Skeletal muscle cell (primary cell): ENCODE results near the gene KCNQ1OT1.

Experiments
- DNase-seq: peaks from one replicate; pipeline ENCODE4 v3.0.0-alpha.2; 2010; ENCODE audit warnings: low read depth
- H3K4me3 ChIP-seq: 2 replicates; pipeline ENCODE4 v1.5.1; 2011; ENCODE audit warnings: low read depth, mild to moderate bottlenecking, control low read depth, low read length, moderate library complexity

KCNQ1OT1 gene

DNA sequence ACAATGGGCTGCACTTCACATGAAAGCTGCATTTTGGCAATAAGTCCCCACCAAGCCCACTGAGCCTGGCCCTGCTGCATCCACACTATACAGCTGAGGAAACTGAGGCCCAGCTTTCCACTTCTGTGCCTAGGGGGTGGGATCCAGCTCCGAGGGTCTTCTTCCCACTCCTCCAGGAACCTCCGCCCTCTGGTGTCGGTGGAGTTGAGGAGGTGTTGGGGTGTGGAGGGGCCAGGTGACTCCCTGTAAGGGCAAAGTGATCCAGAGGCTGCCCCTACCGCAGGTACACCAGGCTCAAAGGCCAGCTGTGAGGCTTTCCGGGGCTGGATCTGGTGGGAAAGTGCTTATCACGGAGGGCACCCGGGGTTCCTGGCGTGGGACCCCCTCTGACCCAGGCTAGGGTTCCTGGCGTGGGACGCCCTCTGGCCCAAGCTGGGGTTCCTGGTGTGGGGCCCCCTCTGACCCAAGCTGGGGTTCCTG lies 130.0 kb downstream of the KCNQ1OT1 start:
- no peak overlapping the region for H3K4me3 ChIP-seq
- no peak for DNase-seq

DNA sequence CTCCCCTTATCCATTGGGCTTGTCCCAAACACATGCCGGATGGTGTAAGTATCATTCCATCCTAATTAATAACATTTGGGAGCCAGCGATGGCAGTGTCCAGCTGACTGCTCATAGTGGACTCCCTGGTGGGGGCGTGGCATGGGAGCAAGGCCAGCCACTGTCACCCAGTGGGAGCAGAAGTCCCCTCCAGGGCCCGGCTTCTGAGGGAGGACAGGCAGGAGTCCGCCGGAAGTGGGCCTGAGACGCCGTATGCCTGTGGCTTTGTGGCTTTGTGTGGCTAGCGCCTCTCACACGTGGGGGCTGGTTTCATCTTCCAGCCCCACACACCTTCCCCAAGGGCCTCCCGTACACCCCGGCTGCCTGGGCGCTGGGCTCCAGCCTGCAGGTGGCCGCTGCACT lies 130.5 kb downstream of the KCNQ1OT1 start:
- DNase-seq: no peak
- no peak overlapping the region for H3K4me3 ChIP-seq

DNA sequence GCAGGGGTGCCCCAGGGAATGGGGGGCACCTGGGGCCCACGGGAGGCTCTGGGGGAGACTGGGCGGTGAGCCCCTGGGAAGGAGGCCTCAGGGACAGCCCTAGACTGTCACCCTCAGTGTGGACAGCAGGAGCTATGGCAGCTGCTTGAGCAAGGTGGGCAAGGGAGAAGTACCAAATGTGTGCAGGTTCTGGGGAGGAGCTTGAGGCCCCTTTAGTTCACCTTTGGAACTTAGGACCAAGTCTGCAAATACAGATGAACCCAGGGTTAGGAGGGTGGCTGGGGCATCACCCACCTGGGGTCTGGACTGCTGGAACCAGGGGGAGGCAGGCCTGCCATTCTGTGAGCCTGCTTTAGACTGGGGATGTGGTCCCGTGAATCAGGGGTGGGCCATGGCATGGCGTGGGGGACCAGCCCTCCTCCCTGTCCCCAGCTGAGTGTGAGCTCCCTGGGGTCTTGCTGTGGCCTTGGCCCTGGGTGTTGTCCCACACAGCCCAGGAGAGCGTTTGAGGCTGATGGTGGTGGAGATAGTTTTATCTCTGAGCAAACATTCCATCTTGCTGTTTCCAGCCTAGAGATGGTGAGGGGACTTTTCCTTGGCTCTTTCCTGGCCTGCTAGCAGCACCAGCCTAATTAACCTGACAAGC lies 132.6 kb downstream of the KCNQ1OT1 start:
- no peak for DNase-seq

DNA sequence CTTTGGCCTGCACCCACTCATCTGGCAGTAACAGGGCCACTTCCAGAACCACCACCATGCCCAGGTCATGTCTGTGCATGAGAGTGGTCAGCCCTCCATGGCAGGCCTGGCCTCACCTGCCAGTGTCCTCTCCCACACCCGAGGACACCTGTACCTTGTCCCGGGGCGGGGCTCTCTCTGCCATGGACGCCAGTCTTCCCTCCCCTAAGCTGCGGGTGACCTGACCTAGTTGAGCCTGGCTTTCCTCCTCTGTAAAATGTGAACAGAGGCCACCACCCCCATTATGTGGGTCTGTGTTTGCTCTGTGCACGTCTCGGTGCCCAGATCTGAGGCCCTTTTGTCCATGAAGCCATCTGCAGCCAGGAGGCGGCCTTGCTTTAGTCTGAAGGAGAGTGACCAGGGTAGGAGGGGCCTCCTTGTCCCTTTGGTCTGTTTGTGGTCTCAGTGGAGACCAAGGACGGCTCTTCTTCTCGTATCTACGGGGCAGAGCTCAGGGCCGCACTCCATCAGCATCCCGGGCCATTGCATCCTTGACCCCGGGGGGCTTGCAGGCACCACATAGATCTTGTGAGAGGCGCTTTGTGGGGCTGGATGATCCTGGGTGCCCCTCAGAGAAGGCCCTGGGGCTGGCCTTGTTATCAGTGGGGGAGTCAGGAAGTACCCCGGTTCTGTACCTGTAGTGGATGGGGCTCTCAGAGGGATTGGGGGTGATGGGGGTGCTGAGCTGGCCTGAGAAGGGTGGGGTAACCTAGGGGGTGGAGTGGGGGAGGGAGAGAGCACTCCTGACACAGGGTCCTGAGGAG lies 133.4 kb downstream of the KCNQ1OT1 start:
- no peak overlapping the region for H3K4me3 ChIP-seq
- no peak for DNase-seq

More for the DNA sequence above, 132.6 kb downstream of the KCNQ1OT1 start:
- no peak overlapping the region for H3K4me3 ChIP-seq

DNA sequence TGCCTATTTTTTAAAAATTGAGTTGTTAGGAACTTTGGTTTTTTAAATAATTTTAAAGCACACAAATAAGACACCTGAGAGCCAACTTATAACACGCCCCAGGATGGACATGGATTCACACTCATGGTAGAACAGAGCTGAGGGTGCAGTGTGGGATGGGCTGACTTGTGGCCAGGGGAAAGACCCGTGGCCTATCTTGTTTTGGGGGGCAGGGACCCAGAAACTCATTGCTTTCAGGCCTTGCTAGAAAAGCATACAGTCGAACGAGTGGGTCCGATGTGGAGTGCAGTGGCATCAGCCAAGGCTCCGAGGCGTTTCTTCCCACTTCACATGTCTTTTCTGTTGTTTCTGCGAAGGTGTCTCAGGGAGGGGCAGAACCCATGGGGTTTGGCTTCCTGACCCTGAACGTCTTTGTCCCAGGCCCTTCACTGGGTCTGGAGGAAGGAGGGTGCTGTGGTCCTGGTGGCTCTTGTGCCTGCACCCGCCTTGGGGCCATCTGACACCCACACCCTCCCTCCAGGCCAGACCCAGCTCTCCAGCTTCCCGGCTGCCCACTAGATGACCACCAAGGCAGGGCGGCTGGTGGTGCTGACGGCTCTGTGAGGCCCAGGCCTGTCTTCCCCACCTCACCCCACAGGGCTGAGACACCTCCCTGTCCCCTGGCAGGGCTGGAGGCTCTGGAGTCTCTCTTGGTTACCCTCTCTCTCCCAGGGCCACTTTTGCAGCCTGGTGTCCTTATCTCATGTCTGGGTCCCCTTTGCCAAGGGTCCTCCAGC lies 134.2 kb downstream of the KCNQ1OT1 start:
- DNase-seq: no peak
- H3K4me3 ChIP-seq: no peak overlapping the region

DNA sequence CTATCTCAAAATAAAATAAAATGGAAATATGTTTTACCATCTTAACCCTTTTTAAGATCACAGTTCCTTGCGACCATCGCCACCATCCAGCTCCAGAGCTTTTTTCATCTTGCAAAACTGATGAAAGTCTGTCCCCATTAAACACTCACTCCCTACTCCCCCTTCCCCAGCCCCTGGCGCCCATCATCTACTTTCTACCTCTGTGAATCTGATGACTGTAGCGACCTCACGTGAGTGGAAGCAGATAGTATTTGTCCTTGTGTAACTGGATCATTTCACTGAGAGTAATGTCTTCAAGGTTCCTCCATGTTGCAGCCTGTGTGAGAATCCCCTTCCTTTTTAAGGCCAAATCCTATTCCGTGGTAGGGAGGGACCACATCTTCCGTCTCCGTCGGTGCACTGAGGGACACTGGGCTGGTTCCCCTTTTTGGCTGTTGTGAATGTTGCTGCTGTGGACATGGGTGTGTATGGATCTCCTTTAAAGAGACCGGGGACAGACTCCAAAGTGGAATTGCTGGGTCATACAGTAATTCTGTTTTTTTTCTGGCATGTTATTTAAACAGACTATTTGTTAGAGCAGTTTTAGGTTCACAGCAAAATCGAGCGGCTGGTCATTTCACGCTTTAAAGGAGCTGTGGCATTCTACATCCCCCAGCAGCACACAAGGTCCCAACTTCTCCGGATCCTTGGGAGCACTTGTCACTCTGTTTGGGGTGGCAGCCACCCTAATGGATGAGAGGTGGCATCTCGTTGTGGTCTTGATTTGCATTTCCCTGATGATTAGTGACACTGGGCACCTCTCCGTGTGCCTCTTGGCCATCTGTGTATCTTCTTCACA lies 135.0 kb downstream of the KCNQ1OT1 start:
- no peak for DNase-seq
- H3K4me3 ChIP-seq: no peak overlapping the region

DNA sequence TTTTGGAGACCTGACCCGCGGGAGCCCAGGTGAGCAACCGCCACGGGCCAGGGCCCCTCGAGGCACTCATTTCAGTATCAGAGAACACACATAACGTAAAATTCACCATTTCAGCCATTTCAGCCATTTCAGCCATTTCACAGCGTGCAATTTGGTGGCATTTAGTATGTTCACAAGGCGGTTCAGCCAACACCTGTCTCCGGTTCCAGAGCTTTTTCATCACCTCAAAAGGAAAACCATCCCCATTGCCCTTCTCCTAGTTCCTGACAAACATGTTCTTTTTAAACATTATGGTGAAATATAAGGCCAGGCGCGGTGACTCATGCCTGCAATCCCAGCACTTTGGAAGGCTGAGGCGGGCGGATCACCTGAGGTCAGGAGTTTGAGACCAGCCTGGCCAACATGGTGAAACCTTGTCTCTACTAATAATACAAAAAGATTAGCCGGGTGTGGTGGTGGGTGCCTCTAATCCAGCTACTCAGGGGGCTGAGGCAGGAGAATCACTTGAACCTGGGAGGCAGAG lies 135.7 kb downstream of the KCNQ1OT1 start:
- H3K4me3 ChIP-seq: no peak overlapping the region
- DNase-seq: no peak

DNA sequence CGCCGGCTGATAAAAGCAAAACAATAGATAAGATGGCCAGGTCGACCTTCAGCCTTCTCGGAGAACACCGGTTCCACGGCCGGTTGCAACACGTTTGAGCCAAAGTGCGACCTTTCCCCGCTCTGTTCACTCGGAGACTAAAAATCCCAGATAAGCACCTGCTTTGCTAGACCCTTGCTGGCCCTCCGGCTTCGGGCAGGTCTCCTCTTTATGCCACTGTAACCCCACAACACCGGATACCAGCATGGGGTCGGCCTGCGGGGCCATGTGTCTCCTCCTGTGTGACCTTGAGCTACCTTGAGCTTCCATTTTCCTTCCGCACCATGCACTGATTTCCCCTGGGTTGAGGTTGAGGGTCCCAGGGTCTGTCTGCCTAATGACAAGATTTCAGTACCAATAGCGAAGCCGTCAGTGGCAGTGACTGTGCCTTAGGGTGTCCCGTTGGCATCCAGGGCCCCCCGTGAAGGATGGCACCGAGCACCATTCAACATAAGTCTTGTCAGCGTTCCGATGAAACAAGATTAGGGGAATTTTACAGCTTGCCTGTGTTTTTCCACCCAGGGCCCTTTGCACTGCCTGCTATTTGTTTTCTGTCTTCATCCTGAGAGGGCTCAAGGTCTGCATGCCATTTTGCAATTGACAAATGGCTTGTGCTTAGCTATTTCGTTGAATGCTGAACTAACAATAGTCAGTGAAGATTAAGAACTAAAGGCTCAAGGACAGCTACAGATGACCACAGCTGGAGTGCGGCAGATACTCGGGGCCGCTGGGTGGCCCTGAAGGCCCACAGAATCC lies 136.4 kb downstream of the KCNQ1OT1 start:
- H3K4me3 ChIP-seq: no peak overlapping the region
- DNase-seq: no peak

DNA sequence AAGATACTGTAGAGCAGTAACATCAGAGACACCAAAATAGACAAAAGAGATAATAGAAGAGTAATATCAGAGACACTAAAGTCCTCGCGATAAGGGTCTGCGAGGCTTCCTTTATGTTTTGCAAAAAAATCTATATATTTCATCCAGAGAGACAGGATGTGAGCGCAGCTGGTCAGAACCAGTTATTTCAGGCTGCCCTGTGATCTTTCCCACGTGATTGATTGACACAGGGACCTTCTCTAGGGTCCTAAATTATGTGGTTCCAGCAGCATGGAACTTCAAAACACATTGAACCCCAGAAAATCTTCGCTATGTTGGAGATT lies 136.9 kb downstream of the KCNQ1OT1 start:
- no peak for DNase-seq
- no peak overlapping the region for H3K4me3 ChIP-seq

DNA sequence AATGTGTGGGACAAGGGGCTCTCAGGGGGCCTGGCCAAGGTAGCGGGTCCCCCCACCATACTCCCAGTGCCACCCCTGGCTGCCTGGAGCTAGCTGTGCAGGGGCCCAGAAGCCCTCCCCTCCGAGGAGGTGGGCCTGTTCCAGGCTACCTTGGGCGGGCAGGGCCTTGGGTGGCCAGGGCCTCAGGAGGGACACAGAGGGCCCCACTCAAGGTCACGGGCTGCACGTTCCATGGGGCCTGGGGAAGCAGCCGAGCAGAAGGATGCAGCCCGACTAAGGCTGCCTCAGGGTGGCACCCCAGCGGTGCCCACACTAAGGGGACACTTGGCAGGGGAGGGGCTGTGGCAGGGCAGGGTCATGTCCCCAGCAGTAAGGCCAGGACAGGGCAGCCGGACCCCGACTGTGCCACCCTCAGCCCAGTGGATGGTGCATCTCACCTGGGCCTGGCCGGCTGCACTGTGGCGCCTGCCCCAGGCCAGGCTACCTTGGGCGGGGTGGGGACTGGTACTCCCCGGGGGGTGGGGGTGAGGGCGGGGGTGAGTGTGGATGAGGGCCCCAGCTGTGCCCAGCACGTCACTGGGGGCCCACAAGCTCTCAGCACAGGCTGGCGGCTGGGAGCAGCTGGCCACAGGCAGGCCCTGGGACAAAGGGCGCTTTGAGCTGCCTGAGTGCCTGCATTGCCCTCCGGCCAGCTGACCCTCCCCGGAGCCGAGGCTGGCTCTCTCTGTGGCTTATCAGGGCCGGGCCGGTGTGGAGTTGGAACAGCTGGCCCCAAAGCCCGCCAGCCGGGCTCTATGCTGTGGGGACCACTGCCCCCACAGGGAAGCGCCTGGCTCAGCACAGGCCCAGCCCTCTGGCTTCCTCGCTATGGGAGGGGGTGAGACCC lies 137.9 kb downstream of the KCNQ1OT1 start:
- peak; percentile 20 for DNase-seq
- H3K4me3 ChIP-seq: no peak overlapping the region

DNA sequence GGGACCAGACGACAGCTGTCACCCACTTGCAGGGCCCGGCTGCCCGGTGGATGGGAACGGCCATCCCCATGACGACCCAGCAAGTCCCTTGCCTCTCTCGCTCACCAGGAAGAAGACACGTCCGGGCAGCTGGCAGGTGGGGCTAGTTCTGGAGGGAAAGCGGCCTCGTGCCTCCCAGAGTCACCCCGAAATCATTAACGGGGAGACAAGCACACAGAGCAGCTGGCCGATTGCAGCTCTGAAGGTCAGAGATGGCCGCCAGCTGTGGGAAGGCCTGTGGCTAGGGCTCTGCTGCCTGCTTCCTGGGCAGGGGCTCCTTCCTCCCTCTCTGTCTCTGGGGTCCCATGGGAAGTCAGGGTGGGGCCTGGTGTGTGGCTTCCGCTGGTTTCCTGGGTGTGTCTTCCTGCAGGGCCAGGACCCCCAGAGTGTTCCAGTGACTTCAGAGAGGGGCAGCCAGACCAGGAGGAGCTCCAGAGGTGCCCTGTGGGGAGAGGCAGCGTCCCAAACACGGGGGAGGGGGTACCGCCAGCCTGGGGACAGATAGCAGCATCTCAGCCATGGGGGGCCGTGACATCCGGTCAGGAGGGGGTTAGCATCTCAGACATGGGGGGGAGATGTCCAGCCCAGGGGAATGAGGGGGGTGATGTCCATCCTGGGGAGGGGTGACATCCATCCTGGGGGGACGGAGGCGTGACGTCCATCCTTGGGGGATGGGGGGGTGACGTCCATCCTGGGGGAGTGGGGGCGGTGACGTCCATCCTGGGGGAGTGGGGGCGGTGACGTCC lies 140.1 kb downstream of the KCNQ1OT1 start:
- no peak for DNase-seq

DNA sequence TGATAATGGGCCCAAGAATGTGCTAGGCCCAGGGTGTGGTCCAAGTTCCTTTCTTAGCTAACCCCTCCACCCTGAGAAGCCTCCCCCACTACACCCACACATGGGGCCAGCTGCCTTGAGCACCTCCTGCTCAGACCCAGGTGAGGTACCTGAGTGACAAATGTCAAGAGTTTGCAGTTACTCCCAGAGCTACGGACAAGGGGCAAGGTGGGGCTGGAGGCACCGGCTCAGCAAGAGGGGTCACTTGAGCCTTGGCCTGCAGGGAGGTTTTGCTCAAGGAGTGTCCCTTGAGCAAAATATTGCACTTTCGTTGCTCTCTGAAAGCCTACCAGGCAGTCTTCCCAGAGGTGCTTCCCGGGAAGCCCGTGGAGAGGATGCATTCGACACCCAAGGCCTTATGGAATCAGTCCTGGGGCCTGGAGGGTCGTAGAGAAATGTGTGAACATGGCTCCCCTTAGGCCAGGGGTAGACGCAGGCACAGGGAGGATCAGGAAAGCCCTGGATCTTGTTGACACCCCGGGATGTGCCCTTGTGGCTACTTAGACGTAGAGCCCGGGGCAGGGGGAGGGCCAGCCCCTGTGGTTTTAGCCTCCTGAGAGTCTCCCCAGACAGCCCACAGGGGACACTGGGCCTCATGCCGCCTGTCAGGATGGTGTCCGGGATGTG lies 140.8 kb downstream of the KCNQ1OT1 start:
- no peak for DNase-seq
- H3K4me3 ChIP-seq: no peak overlapping the region

More for the DNA sequence above, 140.1 kb downstream of the KCNQ1OT1 start:
- H3K4me3 ChIP-seq: no peak overlapping the region

DNA sequence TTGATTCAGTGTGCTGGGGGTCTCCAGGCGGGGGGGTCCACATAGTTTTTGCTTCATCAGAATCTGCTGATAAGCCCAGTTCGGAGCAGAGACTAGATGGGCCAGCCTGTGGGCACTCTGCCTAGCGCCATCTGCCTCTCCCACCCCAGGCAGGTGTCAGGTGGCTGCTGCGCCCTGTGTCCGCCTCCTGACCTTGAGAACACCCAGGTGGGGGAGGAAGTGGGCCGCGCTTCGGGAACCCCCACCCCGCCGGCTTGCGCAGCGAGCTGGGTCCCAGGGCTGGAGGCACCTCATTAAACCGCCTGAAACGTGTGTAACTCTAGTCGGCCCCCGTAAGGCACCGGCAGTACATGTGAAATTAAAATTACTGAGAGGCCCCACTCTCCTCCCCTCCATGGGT lies 141.4 kb downstream of the KCNQ1OT1 start:
- H3K4me3 ChIP-seq: no peak overlapping the region
- DNase-seq: no peak
